Peyer's patch (tissue), 4 donors: ENCODE data around the gene METAP1D.

Experiments
- CTCF ChIP-seq, 6 experiments: fragments of 450-650 bp in 4 of 6; fragments of 200-600 bp in 2 of 6; sonication (generic) in 1 of 6; IDR thresholded peaks; one replicate each; pipeline ENCODE4 v1.5.1; 2017 to 2019; ENCODE audit warnings: antibody characterized with exemption in 6 of 6, mild to moderate bottlenecking in 3 of 6, moderate library complexity in 1 of 6
- POLR2A ChIP-seq, 2 donors: fragments of 450-650 bp; IDR thresholded peaks; one replicate each; pipeline ENCODE4 v1.5.1; 2017; ENCODE audit warnings: antibody characterized with exemption in 2 of 2, mild to moderate bottlenecking in 2 of 2, moderate library complexity in 2 of 2

DNA sequence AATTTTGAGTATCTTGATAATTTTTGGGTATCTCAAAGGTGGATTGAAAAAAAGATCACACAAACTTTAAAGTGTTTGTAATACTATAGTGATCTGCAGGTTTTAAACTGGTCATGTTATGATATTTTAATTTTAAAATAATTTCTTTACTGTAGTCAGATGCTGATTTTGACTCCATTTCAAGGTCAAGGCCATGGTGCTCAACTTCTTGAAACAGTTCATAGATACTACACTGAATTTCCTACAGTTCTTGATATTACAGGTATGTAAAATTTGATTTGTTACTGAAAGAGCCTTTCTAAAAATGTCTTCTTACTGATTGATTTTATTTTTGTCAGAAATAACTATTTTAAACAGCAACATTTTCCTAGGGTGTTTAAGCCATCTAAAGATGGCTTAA, 33.1 kb upstream of the METAP1D start:
- TF ChIP-seq POLR2A (IDR thresholded peaks at IDR 0.05) (no peak), CTCF (IDR thresholded peaks at IDR 0.05) (no peak)
